A172 (cell line): ENCODE data around the gene ZNF750. TPM values are rescaled to one million over a fixed set of nuclear protein-coding genes. Genes with fewer than 3 reads are reported as not detected.

ENCODE experiments used
- DNase-seq: peaks from one replicate; pipeline ENCODE4 v3.0.0-alpha.2; 2015; ENCODE audit warnings: low spot score
- total RNA-seq: library from RNA; depleted of rRNA; stranded (reverse); fragments of >200 nt; shearing (Covaris generic); gene quantifications from 2 replicates; pipeline ENCODE4 v1.2.3, GENCODE V29; 2014

ZNF750 gene
- total RNA-seq, 1 experiment from 2014 or later, result not detected

- no peak for DNase-seq
These were observed 33.0 kb upstream of the ZNF750 start for GRCh38 chr17:82872591-82873520.

DNA sequence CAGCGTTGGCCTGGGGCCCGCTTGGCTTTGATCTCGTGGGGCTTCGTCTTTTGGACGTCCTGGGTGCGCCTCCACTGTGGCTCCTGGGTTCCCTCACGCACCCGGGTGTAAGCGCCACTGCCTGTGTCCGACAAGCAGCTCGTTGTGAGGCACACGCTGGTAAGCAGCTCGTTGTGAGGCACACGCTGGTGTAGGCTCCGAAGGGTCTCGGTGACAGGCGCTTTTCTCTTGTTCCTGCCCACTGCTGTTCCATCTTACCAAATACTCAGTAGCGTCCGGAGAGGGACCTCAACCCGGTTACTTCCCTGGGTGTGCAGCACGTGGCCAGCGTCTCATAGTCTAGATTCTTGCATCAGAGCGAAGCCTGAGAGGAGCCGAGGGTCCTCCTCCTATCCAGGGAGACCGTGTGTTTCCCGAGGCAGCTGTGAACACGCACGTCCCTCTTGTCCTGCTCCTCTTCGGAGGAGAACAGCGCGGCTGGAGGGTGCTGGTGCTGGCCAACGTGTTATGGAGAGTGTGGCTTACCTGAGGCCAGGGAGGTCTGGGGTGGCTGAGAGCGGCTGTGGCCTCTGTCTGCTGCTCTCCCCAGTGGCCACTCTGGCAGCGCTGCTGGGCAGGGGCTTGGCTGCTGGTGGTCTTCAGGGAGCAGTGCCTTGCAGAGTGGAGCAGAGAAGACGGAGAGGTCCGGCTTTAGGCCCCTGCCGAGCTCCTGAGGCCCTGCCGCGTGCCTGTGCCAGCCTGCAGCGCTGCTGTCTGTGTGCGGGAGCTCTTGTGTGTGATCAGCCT is 32.1 kb upstream of the ZNF750 start:
- DNase-seq, result no peak

DNA sequence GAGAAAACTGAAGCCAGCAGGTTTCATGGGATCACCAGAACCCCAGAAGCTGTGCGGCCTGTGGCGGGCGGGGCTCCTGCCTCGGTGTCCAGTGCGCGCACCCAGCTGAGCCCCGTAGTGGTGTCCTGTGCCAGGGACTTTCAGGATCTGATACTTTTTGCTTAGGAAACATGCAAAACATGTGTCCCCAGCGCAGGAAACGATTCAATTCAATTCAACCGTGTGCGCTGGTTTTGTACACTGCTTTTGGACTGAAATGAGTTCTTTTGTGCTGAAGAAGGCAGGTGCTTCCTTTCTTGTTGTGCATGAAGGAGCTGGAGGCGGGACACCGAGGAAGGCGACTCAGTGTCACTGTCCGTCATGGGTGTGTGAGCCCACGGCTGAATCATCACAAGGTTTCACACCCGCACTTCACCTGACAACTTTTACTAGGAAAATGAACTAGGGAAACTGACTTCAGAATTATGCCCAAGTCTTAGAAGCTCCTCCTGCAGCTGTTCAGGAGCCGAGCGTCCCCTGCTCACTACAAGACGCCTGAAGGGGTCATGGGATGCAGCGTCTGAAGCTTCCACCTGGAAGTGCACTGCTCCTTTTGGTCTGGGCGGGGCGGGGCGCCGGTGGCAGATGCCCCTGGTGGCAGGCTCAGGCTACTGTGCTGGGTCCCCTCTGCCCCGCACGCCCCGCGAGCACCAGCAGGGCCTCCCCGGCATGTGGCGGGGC is 31.4 kb upstream of the ZNF750 start:
- no peak for DNase-seq

DNA sequence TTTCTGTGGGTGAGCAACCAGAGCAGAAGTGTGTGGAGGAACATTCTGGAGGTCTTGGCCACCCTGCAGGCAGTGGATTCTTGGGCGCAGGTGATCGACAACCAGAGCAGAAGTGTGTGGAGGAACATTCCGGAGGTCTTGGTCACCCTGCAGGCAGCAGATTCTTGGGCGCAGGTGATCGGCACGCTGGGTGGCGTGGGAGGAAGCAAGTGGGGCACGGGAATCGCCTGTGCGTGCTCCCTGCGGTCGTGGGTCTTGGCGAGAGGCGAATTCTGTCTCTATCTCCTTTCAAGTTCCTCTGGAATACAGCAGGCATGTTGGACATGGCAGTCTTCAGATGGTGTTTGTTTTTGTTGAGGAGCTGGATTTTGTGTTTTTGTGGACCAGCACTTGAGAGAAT is 30.7 kb upstream of the ZNF750 start:
- no peak for DNase-seq

GRCh38 chr17:82870091-82870491 is 30.3 kb upstream of the ZNF750 start:
- DNase-seq, result no peak

GRCh38 chr17:82869536-82869935 is 29.7 kb upstream of the ZNF750 start:
- no peak for DNase-seq

- no peak for DNase-seq
These were observed 28.9 kb upstream of the ZNF750 start for GRCh38 chr17:82868715-82869131.

GRCh38 chr17:82867763-82868325 is 28.0 kb upstream of the ZNF750 start:
- DNase-seq, result no peak

DNA sequence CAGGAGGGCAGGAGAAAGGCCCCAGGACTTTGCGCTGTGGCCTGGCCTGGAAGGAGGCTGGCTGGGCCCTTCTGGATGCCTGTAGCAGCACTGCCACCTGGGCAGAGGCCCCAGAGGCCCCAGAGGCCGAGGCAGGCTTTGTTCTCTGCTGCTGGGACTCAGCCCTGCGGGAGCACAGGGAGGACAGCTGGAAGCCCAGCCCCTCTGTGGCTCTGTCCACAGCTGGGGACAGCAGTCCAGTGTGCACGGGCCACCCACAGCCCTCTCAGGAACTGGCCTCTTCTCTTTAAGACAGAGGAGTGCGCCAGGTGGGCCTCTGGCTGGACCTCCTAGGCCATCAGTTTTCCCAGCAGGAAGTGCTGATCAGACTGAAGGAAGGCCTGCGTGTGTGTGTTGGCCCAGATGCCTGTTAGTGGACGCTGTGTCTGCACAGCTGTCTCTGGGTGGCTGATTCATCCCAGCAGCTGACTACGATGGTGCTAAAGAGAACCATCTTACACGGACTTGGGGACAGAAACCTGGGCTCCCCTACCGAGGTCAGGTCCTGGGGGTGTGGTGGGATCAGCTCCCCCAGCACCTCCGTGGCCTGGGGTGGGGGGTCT is 26.9 kb upstream of the ZNF750 start:
- DNase-seq, result peak; percentile 76

- DNase-seq, result no peak
These were observed 26.1 kb upstream of the ZNF750 start for GRCh38 chr17:82865774-82866395.

GRCh38 chr17:82865274-82865673 is 25.5 kb upstream of the ZNF750 start:
- DNase-seq, result no peak

DNA sequence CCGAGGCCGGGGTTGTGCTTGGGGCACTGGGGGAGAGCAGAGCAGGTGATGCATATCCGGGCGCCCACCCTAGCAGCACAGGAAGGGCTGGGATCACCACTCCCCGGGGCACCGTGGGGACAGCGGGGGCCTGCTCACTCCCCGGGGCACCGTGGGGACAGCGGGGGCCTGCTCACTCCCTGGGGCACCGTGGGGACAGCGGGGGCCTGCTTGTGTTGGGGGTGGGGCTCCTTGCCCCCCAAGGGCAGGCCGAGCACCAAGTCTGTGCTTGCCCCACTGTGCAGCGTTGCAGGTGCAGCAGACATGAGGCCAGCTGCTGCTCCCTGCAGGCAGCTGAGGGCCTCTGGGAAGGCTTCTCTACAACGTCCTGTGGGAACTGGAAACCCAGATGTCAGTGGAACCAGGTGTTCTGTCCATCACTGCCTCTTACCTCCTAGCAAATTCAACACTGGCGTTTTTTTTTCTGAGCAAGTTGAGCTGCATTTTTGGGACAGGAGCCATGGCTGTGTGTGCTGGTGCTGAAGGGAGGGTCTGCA is 25.0 kb upstream of the ZNF750 start:
- no peak for DNase-seq

GRCh38 chr17:82863941-82864712 is 24.3 kb upstream of the ZNF750 start:
- DNase-seq, result peak; percentile 96

DNA sequence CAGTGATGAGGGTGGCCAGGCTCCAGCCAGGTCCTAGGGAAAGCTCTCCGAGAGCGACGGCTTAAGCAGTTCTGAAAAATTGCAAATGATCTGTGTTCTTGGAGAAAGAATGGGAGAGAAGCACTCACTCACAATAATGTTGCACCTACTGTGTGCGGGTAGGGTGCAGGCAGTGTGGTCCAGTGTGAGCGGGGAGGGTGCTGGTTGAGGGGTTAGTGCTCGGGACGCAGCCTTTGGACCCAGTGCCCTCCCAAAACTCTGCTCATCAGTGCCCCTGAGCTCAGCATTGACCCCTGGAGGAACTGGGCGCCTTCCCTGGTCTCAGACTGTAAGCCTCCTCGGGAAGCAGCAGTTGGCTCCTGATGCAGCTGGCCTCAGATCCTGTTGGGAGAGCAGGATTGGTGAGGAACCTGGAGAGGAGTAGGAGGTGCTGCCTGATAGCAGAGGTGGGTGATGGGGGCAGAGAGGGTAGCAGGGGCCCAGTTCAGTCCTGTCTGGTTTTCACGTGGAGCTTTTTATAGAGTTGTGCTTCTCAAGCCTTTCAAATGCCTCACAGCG is 23.6 kb upstream of the ZNF750 start:
- DNase-seq, result no peak

- peak; percentile 11 for DNase-seq
These were observed 23.0 kb upstream of the ZNF750 start for GRCh38 chr17:82862737-82863382.

GRCh38 chr17:82862191-82862590 is 22.4 kb upstream of the ZNF750 start:
- no peak for DNase-seq

DNA sequence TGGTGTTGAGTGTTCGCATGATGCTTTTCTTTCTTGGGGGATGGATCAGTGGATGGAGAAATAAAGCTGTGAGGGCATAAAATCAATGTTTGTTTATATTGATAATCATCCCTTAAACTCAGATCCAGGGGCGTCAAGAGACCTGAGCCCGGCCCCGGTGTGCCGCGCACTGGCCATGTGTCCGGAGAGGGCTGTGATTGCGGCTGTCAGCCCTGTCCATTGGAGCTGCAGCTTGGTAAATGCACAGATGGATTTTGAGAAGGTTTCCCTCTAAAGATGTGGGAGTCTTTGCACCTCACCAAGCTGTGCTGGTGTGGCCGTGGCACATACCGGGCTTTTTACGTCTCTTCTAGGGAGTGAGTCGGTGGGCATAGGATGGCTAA is 21.6 kb upstream of the ZNF750 start:
- no peak for DNase-seq

- DNase-seq, result no peak
These were observed 21.0 kb upstream of the ZNF750 start for GRCh38 chr17:82860606-82861392.
